OCI-M2 (cell line): Measurements from ENCODE around the gene ULK2.

Experiments used
- DNase-seq: peaks from one replicate; lab custom pipeline; 2025; ENCODE audit not compliant: unreplicated experiment; lab: John Stamatoyannopoulos, UW

Gene ULK2

GRCh38 chr17:19747829-19748806 is 119.6 kb downstream of the ULK2 start, which contains the start of gene ALDH3A1:
Gene ALDH3A1, minus strand, starts transcription at chr17:19748298. Its CDS starts 3,169 bp downstream, at chr17:19745129.
- DNase-seq = no peak

DNA sequence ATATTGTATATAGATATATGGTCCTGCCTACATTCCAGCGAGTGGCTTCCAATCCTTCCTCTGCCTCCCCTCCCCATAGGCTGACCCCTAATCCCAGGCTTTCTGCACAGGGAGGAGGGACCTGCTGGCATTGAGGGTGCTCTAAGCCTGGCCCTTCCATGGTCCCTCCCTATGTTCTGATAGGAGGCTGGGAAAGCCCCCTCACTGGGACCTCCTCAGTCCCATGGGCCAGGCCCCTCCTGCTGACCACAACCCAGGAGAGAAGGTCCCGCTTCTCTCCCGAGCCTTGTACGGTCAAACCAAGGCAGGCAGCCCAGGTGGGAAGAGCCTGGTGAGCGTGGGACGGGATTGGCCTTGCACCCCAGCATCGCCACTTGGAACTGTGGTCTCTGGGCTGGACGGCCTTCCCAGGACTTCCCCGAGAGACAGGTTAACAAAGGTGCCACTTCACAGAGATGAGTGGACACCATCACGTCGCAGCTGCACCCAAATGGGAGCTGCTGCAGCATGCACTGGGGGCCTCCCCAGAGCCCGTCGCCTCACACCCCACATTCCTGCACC is 120.5 kb downstream of the ULK2 start:
- DNase-seq = no peak

DNA sequence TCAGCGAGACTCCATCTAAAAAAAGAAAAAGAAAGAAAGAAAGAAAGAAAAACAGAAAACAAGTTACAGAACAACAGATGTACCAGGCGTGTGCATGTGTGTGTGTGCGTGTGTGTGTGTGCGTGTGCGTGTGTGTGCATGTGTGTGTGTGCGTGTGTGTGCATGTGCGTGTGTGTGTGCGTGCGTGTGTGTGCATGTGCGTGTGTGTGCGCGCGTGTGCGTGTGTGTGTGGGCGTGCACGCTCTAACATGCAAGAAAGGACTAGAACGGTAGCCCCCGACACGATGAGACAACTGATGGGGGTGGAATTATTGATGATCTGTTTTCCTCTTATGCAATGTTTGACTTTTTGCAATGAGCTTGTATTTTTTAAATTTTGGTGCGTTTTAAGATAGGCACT is 121.2 kb downstream of the ULK2 start:
- no peak for DNase-seq

DNA sequence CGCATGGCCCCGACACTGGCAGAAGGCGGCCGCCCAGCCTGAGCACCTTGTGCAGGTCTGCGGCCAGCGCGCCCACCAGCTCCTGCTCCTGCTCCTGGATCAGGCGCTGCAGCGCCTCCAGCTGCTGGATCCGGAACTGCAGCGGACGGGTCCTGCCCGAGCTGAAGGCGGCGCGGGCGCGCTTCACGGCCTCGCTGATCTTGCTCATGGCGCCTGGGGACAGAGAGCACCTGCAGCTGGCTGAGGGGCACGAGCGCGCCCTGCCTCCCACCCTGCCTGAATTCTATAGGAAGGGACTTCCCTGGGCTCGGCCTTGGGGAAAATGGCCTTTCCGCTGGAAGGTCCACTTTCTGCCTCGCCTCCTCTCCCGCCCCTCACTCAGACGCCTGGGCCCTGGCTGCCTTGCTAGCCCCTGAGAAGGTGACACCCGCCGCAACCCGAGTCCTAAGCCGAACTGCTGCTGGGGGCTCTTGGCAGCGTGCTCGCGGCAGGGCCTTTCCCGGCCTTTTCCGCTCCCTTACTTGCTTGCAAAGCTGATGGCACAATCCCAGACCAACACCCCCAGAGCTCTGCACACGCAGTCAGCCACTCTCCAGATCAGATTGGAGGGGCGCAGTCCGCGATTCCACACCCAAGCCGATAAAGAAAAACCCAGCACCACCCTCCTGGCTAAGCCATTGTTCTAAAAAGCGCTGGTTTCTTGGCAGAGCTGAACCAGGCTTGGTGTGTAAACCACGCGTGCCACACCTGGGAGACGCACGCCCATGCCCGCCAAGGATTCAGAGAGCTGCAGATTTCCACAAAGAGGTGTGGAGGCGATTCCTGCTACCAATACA is 122.6 kb downstream of the ULK2 start:
- DNase-seq = no peak

DNA sequence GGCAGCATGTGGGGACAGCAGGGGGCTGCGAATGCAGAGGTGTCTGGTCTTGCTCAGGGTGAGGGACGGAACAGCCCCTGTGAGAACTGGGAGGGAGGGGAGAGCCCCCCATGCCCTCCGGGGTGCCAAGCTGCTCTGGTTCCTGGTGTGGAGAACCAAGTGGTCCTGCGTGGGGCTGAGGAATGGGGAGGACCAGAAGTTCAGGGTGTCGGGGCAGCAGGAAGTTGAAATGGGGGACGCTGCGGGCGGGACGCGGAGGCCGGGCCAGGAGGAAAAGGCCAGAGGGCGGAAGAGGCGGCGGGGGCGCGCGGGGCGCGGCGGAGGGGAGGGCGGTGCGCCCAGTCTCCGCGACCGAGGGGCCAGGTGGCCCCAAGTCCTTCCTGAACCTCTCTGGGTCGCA is 123.2 kb downstream of the ULK2 start:
- DNase-seq = no peak

DNA sequence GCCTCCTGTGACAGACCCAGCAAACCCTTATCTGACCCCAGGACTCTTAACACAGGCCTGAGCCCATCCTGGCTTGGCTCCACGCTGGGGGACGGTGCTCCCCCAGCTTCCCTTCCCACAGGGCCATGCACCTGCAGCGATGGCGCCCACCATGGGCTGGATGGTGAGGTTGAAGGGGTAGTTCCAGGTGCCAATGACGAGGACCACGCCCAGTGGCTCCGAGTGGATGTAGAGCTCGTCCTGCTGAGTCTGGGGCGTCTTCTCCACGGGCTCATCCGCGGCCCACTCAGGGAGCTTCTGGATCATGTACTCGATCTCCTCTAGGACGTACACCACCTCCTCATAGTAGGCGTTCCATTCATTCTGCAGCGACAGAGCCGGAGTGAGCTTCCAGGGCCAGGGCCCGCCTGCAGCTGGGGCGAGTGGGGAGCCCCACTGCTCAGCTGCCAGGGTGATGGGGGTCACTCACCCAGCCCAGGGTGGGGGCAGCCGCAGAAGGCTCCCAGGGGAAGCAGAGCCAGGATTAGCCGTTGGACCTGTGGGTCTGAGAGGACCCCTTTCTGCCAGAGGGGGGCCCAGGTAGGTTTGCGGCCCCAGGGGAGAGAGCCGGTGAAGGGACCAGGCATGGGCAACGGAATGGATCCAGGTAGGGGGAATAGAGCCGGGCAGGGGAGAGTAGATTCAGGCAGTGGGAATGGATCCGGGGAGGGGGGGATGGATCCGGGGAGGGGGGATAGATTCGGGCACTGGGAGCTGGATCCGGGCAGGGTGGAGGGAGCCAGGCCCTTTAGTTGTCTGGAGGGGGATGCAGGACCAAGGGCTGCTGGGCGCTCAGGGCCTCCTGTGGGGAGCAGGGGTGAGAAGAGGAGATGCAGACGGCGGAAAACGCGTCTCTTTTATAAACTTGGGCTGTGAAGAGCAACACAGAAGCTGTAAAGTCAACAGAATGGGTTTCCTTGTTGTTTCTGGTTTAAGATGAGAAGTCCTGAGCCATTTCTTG is 124.3 kb downstream of the ULK2 start:
- DNase-seq = no peak

DNA sequence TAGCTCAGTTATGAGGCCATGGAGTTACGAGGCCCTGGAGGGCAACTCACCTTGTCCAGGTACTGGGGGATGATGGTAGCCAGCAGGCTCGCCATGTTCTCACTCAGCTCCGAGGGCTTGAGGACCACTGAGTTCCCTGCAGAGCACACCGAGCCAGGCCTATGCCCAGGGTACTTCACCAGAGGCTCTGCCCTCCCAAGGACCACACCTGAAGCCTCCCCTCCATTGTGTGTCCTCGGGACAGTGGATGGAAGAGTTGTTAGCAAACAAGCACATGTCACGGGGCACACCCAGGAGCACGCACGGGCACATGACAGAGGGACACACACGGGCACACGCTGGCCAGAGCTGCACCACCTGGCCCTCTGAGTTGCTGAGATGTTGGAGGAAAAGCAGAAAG is 125.2 kb downstream of the ULK2 start:
- DNase-seq = no peak

DNA sequence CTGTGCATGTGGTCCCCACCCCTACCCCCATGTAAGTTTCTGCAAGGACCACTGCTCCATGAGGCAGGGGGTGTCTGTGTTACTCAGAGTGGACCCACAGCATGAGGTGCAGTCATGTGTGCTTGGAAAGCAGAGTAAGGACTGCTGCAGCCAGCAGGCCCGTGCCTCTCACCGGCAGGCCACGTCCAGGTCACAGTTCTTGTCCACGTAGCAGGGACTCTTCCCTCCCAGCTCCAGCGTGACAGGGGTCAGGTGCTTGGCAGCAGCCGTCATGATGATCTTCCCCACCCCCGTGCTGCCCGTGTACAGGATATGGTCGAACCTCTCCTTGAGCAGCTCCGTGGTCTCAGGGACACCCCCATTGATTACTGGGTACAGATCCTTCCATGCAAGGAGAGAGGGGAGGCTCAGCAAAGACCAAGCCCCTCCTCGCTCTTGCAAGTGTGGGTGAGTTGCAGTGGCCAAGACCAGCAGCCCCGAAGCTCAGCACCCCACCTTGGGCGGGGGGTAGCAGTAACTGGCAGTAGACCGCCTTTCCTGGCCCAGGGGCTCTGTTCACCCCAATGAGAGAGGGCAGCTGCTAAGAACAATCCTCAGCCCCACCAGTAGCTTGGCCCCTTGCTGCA is 125.8 kb downstream of the ULK2 start:
- no peak for DNase-seq

- no peak for DNase-seq
Observed at GRCh38 chr17:19740933-19741332, 126.8 kb downstream of the ULK2 start.

- DNase-seq = no peak
Observed at GRCh38 chr17:19739241-19740201, 128.2 kb downstream of the ULK2 start.

DNA sequence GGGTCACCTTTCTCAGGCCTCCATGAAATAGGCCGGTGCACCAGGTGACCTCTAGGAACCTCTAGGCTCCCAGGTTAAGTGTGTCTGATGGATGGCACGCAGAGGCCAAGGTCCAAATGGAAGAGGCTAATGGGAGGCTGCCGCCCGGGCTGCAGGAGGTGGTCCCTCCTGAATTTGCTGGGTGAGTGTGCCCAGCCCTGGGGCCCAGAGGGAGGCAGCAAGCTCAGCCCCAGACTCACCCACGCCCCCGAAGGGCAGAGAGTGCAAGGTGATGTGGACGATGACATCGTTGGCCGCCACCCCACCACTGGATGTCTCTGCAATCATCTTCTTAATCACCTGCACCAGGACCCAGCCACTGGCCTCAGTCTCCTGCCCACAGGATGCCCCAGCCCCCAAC is 129.0 kb downstream of the ULK2 start:
- DNase-seq = no peak

GRCh38 chr17:19738073-19738449 is 129.7 kb downstream of the ULK2 start:
- no peak for DNase-seq

DNA sequence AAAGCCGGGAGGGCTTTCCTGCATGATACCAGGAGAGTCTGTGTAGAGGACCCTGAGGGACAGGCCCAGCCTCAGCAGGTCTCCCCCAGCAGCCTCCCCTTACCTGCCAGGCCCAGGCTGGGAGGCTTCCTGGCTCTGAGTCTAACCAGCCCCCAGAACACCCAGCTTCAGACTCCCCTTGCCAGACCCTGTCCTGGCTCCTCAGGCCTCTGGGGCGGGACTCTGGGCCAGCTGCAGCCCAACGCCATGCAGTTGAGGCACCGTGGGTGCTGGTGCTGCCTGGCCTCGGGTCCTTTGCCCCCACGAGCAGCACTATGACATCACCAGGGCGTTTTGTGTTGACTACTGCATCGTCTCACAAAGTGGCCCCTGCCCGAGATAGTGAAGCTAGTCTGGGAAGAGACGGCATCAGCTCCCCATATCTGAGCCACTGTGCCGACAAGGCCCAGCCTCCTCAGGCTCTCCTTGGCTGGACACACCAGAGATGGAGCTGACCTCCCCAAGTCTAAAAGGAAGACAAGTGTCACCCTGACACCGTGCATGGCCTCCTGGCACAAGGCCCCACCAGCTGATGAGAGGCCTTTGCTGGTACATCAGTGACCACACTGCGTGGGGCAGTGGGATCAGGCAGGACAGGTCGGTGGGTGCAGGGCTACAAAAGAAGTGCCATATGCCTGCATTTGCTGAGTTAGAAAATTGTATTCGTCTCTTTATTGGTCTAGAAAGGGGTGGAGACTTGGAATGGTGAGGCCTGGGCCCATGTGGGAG is 130.2 kb downstream of the ULK2 start:
- no peak for DNase-seq

- DNase-seq = no peak
Observed at GRCh38 chr17:19736071-19736470, 131.7 kb downstream of the ULK2 start.

DNA sequence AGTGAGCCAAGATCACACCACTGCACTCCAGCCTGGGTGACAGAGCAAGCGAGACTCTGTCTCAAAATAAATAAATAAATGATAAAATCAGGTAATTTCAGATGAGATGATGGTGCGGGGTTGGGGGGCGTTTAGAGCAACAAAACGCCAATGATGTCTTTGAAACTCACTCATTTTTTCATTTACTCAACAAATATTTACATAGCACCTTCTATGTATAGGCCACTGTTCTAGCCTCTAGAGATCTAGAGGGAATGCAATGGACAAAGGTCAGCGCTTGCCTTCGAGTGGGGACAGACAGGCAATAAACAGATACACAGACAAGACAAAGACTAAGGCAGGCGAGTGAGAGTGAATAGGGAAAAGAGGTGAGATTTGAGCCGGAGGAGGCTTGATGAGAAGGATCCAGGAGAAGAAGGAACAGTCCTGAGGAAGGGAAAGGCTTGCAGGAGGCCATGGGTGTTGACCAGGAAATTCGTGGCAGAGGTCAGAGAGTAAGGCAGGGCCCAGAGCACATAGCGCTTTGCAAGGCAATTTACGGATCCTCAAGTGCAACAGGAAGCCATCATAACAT is 133.7 kb downstream of the ULK2 start:
- no peak for DNase-seq

DNA sequence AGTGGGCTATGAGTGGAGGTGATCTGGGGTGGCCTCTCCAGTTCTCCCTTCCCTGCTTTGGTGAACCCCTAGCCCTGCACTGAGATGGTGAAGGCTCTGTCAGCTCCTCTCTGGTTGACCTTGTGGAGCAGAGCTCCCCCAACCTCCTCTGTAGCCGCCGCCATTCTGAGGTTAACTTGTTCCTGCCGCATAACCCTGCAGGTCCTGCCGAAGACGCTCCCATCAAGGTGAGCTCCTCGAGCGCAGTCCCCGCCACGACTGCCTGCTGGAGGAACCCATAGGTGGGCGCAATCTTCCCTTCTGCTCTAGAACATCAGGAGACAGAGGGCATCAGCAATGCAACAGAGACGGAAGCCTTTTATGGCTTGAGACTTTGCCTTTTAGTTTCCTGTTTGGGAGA is 136.1 kb downstream of the ULK2 start:
- no peak for DNase-seq

GRCh38 chr17:19730843-19731242 is 136.9 kb downstream of the ULK2 start:
- no peak for DNase-seq

DNA sequence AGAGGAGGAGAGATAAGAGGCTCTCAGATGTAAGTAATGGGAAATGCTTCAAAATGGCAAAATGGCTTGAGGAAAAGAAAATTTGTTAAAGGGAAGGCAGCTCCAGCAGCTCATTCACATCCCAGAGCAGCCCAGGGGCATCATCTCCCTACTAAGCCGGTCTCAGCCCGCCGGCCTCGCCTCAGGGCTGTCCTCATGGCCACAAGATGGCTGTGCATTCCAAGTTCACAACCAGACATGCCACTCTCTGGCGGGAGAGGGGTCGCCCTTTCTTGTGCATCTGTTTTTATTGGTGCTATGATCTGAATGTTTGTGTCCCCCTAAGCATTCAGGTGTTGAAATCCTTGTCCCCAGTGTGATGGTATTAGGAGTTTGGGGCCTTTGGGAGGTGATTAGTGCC is 137.8 kb downstream of the ULK2 start:
- no peak for DNase-seq
